Lower lobe of right lung (tissue), 2 donors: ENCODE data around the gene THOP1. TPM values are rescaled to one million over a fixed set of nuclear protein-coding genes. Genes with fewer than 3 reads are reported as not detected.

ENCODE experiments used
- ATAC-seq, 2 donors: fragments of 200-7000 bp; cut with Tn5 transposase; one replicate each; pipeline ENCODE4 v1.9.1; 2020 to 2022; ENCODE audit warnings: mild to moderate bottlenecking in 2 of 2, moderate library complexity in 2 of 2
- DNase-seq: peaks from one replicate; pipeline ENCODE4 v3.0.0-alpha.2; 2020
- H3K27ac ChIP-seq: fragments of 200-600 bp; one replicate; pipeline ENCODE4 v1.8.0; 2022
- H3K27me3 ChIP-seq: fragments of 200-600 bp; one replicate; pipeline ENCODE4 v1.8.0; 2022; ENCODE audit warnings: low read depth
- H3K36me3 ChIP-seq: fragments of 200-600 bp; one replicate; pipeline ENCODE4 v1.8.0; 2022; ENCODE audit warnings: mild to moderate bottlenecking
- H3K4me1 ChIP-seq: fragments of 200-600 bp; one replicate; pipeline ENCODE4 v1.8.0; 2022
- H3K4me3 ChIP-seq: fragments of 200-600 bp; one replicate; pipeline ENCODE4 v1.8.0; 2022; ENCODE audit warnings: mild to moderate bottlenecking
- H3K9me3 ChIP-seq: fragments of 200-600 bp; one replicate; pipeline ENCODE4 v1.8.0; 2022
- intact Hi-C: fragments of 100-400 bp; cut with DNase I; formaldehyde crosslinking; loops from one replicate; pipeline ENCODE4 v1.11.0; 2022
- total RNA-seq: library from RNA; stranded (reverse); fragmentation: NEBNext Ultra II Directional; extraction: Animal tissue kit (Norgen Biotek cat#: 25700); gene quantifications from one replicate; pipeline ENCODE4 v1.2.1, GENCODE V29; 2021
- TF ChIP-seq, protein P1 (sequence below): fragments of 200-600 bp; IDR thresholded peaks from one replicate; pipeline ENCODE4 v1.8.0; 2022; ENCODE audit warnings: antibody characterized with exemption, mild to moderate bottlenecking
- donor health status: DM: no; HTN: yes; CAD: no; lungs with severe emphysema.

Gene THOP1
- total RNA-seq, 1 donor from 2014 or later, result 34.9 TPM

DNA sequence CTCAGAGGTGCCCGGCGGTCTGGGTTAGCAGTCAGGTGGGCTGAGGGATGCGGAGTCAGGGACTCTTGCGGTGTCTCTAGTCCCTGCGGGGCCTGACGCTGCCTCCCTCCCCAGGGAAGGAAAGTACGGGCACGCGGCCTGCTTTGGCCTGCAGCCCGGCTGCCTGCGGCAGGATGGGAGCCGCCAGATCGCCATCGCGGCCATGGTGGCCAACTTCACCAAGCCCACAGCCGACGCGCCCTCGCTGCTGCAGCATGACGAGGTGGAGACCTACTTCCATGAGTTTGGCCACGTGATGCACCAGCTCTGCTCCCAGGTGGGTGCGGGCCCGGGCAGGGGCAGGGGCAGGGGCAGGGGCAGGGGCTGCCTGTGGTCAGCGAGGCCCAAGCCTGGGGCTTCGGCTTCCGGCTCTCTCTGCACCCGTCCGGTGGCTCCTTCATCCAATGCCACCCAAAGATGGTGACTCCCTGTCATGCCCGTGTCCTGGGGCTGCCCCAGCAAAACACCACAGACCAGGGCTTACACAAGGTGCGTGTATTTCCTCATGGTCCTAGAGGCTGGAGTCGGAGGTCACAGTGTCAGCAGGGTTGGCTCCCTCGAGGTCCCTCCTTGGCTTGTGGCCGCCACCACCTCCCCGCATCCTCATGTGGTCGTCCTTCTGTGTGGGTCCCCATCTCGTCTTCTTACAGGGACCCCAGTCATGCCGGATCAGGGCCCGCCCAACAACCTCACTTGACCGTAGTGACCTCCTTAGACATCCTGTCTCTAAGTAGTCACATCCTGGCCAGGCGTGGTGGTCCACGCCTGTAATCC is 23.0 kb downstream of the THOP1 start:
- DNase-seq (no peak), ATAC-seq (no peak)
- Histone ChIP-seq H3K27ac (no peak overlapping the region), H3K9me3 (no peaks in the 10 kb centered on the region), H3K27me3 (no peaks in the 10 kb centered on the region), H3K36me3 (peaks cover 58% of the 10 kb centered on the region), H3K4me1 (no peaks in the 10 kb centered on the region), H3K4me3 (no peak overlapping the region)
- TF ChIP-seq, protein P1, sequence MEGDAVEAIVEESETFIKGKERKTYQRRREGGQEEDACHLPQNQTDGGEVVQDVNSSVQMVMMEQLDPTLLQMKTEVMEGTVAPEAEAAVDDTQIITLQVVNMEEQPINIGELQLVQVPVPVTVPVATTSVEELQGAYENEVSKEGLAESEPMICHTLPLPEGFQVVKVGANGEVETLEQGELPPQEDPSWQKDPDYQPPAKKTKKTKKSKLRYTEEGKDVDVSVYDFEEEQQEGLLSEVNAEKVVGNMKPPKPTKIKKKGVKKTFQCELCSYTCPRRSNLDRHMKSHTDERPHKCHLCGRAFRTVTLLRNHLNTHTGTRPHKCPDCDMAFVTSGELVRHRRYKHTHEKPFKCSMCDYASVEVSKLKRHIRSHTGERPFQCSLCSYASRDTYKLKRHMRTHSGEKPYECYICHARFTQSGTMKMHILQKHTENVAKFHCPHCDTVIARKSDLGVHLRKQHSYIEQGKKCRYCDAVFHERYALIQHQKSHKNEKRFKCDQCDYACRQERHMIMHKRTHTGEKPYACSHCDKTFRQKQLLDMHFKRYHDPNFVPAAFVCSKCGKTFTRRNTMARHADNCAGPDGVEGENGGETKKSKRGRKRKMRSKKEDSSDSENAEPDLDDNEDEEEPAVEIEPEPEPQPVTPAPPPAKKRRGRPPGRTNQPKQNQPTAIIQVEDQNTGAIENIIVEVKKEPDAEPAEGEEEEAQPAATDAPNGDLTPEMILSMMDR, result no peak
- intact Hi-C loops, result no loop called here

DNA sequence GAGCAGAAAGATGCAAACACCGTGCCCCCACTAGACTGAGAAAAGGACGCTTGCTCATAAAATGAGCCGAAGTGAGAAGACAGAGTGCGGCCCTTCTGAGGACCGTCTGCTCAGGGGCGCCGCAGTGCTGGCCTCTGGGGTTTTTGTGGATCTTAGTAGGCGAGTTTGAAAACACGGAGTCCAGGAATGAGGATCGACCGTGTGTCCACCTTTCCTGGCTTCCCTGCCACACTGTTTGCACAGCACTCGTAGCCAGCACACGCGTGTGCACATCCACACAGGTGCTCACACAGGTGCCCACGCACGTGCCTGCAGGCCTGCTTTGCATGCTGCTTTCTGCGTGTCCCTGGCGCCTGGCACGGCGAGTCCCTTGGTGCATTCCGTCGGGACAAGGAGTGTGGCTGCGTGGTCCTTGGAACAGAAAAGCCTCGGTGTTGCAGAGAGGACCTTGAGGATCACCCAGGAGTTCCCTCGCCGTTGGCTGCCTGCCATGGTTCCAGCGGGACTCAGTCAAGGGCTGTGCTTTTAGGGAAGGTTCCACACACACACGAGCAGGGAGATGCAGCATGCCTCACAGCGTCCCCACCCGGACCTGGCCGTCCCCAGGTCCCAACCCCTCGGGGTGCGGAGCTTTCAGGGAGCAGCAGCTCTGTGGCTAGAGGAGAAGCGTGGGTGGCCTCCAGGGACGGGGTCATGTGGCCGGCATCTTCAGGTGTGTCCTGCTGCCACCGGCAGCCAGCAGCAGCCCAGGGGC is 24.3 kb downstream of the THOP1 start:
- TF ChIP-seq, protein P1, result no peak
- no peak for ATAC-seq
- no peak overlapping the region for H3K27ac ChIP-seq
- no peak overlapping the region for H3K4me3 ChIP-seq
- intact Hi-C loops, result no loop called here
- H3K9me3 ChIP-seq, result no peaks in the 10 kb centered on the region
- peaks cover 59% of the 10 kb centered on the region for H3K36me3 ChIP-seq
- H3K4me1 ChIP-seq, result no peaks in the 10 kb centered on the region
- DNase-seq, result no peak
- no peaks in the 10 kb centered on the region for H3K27me3 ChIP-seq

DNA sequence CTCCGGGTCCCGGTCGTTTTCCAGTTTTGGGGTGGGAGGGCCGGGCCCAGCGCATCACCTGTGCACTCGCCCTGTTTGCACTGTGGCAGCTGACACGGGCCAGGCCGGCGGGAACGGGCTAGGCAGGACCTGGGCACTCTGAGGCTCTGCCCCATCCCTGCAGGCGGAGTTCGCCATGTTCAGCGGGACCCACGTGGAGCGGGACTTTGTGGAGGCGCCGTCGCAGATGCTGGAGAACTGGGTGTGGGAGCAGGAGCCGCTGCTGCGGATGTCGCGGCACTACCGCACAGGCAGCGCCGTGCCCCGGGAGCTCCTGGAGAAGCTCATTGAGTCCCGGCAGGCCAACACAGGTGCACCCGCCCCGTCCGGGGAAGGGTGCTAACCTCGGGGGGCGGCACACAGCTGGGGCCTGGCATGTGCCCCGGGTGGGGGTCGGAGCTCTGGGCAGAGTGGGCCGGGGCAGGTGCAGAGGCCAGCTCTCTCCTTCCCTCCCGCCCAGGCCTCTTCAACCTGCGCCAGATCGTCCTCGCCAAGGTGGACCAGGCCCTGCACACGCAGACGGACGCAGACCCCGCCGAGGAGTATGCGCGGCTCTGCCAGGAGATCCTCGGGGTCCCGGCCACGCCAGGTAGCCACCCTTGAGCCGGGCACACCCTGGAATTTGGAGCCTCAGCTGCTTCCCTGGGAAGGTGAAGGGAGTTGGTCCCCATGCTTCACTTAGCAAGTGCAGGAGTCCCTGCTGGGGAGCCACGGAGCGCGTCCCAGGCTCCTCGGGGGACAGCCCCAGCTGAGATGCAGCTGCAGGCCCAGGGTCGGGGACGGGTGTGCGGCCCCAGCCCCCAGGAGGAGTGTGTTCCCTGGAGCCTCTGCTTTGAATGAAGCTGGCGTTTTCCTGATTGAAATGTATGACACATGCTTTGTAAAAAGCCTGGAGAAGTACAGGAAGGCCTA is 25.1 kb downstream of the THOP1 start:
- no peak overlapping the region for H3K27ac ChIP-seq
- intact Hi-C loops, result no loop called here
- H3K4me1 ChIP-seq, result no peaks in the 10 kb centered on the region
- H3K27me3 ChIP-seq, result no peaks in the 10 kb centered on the region
- TF ChIP-seq, protein P1, result no peak
- no peaks in the 10 kb centered on the region for H3K9me3 ChIP-seq
- H3K4me3 ChIP-seq, result no peak overlapping the region
- no peak for DNase-seq
- peaks cover 54% of the 10 kb centered on the region for H3K36me3 ChIP-seq
- no peak for ATAC-seq

DNA sequence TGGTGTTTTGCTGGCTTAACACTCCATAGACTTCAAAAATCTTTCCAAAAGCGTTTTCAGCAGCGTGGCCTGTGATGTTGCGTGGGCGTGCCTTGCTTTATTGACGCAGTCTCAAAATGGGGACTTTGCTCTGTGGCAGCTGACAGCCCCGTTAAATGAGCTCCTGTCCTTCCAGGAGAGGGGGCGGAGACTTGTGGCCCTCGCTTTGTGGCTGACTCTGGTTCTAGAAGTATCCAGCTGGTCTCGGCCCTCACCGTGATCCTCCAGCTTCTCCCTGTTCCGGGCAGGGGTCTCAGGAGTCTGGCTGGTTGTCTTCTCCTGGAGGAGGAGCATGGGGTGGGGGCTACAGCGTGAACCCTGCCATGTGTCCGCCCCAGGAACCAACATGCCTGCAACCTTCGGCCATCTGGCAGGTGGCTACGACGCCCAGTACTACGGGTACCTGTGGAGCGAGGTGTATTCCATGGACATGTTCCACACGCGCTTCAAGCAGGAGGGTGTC is 26.0 kb downstream of the THOP1 start:
- DNase-seq (no peak), ATAC-seq (no peak)
- Histone ChIP-seq H3K36me3 (peaks cover 52% of the 10 kb centered on the region), H3K27ac (no peak overlapping the region), H3K27me3 (no peaks in the 10 kb centered on the region), H3K9me3 (no peaks in the 10 kb centered on the region), H3K4me1 (no peaks in the 10 kb centered on the region), H3K4me3 (no peak overlapping the region)
- TF ChIP-seq, protein P1, result no peak
- intact Hi-C loops, result no loop called here
